Brain pericyte (primary cell): ENCODE measurements around the gene SMTNL2.
"Not testable (repeated sequence)": the region's sequence is repeated elsewhere in the genome, so short reads cannot be mapped to it uniquely, and the experiment has no call there.

Experiments used
- DNase-seq: peaks from one replicate; pipeline ENCODE4 v3.0.0-alpha.2; 2012; ENCODE audit warnings: low read depth, low spot score

SMTNL2 gene

DNA sequence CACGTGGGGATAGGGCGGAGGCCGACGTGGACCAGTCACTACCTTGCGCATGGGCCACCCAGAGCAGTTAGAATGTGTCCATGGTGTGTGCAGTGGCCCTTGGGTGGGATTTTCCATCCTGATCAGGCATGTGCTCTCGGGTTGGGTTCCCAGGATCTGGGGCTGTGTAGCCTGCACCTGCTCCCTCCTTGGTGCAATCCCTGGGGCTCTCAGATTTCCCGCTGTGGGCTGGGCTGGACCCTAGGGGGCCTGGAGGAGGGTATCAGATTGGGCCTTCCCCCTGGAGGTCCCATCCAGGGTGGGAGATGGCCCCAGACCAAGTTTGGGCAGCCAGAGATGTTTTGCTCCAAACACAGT lies 1.3 kb downstream of the SMTNL2 start:
- no peak for DNase-seq

DNA sequence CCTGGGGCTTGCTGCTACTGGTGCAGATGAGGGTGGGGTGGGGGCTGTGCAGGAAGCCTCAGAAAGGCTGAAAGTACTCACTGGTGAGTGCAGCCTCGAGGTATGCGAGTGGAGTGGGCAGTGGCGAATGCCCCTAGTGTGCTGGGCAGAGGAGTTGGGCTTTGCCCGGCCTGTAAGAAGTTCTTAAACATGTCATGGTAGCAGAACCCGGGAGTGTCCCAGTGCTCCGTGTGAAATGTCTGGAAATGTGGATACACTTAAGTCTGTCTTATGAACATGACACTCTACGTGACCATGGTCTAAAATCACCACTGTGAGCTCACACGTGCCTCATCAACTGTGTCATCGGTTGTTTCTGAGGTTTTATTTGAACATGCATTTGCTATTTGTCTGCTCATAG lies 1.7 kb downstream of the SMTNL2 start:
- no peak for DNase-seq

GRCh38 chr17:4587195-4587594 lies 2.9 kb downstream of the SMTNL2 start:
- no peak for DNase-seq

DNA sequence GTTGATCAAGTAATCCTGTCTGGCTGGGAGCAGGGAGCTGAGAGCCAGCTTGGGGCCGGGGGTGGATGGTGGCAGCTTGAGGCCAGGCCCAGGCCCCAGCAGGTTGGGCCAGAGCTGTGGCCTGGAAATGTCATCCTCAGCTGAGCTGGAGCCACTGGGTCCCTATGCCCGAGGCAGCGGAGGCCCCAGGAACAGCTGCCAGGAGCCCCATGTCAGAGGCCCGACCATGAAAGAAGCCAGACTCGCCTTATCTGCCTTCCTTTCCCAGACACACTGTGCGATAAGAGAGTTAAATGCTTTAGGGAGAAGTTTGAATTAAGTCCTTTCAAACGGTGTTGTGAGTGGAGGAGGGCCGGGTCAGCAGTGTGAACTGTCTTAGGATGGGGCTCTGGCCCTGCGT lies 3.5 kb downstream of the SMTNL2 start:
- DNase-seq, result no peak

DNA sequence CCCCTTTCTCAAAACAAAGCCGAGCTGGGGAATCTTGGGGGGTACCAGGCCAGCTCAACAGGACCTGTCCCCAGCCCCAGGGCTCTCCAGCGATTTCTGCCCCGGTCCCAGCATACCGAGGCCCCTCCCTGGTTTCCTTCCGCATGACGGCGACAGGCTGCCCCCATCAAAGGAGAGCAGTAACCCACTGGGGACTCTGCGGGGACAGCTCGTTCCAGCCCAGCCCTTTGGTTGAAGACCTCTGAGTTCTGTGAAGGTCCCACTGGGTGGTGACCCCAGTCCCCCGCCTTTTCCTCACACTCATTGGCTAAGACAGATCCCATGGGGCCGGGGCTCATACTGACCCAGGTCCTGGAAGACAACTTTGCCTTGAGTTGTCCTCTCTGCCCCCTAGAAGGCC lies 4.1 kb downstream of the SMTNL2 start:
- no peak for DNase-seq

DNA sequence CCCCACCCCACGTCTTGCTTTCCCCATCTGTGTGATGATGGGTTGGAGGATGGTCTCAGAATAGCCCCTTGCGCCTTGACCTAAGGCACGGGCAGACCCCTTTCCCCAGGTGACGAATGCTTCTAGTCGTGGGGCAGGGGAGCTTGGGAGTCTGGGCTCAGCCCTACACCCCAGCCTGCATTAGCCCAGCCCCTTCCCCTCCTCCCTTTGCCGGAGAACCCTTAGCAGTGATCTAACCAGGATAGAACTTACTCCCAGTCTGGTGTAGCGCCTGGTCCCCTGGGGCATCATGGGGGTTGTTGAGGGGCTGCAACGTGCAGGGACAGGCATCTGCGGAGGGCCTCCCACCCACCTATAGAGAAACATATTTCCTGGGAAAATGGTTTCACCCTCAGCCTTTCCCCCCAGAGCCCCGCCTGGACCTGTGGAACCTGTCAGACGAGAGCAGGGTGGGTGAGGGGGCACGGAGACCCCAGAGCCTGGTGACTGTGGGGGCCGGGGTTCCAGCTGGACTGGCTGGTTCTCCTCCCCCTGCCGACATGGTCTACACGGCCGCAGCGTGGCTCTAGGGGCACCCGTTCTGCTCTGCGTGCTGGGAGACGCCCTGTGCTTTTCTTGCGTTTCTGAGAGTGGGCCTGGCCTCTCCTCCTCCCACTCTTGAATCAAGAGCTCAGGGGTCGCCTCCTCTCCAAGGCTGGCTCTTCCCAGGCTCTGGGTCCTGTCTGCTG lies 4.7 kb downstream of the SMTNL2 start:
- no peak for DNase-seq

- DNase-seq, result not testable (repeated sequence)
These were observed 5.7 kb downstream of the SMTNL2 start for GRCh38 chr17:4590042-4590441.

- DNase-seq, result no peak
These were observed 6.7 kb downstream of the SMTNL2 start for GRCh38 chr17:4590981-4591453.

GRCh38 chr17:4591529-4591928 lies 7.2 kb downstream of the SMTNL2 start:
- no peak for DNase-seq

DNA sequence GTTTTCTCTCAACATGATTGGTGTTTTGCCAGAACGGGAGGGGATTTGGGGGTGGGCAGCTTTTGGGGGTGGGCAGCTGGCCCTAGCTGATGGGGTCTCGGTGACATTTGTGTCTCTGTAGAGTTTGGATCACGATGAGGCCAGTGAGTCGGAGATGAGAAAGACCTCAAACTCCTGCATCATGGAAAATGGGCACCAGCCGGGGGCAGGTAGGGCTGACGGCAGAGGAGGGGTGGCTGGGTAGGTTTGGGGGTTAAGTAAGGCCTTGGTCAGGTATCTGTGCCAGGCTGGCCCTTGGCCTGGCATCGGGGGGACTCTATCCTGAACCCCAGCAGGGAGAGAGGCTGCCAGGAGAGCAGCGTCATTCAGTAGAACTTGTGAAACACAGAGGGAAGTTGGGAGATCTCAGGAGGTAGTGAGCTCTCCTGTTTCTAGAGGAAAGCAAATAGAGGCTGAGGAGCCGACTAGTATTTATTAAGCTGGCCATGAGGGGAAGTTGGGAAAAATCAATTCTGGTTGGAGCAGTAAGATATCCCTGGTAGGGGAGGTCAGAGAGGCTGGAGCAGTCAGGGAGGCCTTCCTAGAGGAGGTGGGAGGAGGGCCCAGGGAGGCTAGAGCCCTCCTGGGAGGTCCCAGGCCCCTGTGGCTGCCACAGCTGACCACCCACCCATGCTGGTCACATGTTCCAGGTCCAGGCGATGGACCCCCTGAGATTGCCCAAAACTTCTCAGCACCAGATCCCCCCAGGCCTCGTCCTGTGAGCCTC lies 8.1 kb downstream of the SMTNL2 start:
- no peak for DNase-seq

DNA sequence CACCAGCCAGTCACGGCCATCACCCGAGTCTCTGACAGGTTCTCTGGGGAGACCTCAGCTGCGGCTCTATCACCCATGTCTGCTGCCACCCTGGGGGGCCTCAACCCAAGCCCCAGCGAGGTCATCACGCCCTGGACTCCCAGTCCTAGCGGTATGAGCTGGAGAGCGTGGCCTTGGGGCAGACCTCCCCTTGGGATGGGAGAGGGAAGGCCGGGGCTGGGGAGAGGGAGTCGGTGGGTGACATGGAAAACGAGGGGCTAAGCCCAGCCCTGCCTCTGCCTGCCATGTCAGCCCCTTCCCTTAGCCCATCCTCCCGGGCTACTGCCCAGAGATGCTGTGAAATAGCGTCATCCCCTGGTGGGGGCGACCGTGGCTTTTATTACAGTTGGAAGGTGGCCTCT lies 8.7 kb downstream of the SMTNL2 start:
- DNase-seq, result no peak

- DNase-seq, result no peak
These were observed 10.1 kb downstream of the SMTNL2 start for GRCh38 chr17:4594406-4594805.

- no peak for DNase-seq
These were observed 10.8 kb downstream of the SMTNL2 start for GRCh38 chr17:4594931-4595684.

GRCh38 chr17:4595685-4596342 lies 11.5 kb downstream of the SMTNL2 start:
- DNase-seq, result not testable (repeated sequence)

GRCh38 chr17:4596636-4597380 lies 12.5 kb downstream of the SMTNL2 start:
- DNase-seq, result no peak

DNA sequence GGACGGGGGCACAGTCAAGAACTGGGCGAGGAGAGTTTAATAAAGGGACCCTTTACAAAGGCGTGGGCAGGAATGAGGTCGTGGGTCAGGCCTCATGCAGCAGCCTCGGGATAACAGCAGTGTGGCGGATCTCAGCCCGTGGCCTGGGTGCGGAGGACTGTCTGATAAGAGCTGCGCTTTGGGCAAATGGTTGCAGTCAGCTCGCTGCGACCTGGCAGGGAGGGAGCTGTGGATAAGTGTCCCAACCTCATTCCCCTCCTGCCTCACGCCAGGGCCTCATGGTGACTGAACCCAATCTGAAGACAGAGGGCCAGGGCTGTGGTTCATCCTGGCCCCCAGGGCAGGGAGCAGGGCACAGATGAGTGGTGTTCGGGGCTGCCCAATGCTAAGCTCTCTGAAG lies 13.6 kb downstream of the SMTNL2 start:
- DNase-seq, result no peak

DNA sequence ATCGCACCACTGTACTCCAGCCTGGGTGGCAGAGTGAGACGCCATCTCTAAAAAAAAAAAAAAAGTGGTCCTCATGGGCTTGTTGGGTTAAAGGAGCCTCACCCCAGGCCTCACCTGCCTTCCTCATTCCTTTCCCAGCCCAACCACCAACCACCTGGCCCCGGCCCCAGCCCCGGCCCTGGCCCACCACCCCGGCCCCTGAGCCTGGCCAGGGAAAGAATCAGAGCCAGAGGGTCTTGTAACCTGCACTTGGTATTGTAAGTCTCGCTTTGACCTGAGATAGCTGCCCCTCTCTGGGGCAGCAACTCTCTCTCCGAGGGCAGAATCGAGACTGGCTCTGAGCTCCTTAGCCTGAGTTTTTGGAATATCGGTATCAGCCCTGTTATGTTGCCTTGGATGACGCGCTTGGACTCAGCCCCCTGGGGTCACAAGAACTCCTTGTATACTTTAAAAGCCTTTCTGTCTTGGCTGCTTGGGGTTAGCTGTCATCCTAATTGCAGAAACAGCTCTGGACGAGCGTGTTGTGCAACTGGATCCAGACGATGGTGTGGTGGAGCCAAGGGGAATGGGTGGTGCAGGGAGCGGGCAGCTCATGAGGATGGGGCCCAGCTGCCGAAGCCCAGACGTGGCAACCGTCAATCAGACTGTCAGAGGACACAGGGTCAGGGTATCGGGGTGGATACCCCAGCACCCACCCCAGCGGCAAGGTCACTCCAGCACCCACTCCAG lies 14.6 kb downstream of the SMTNL2 start:
- no peak for DNase-seq

- DNase-seq, result peak; percentile 94
These were observed 15.4 kb downstream of the SMTNL2 start for GRCh38 chr17:4599505-4600281.

DNA sequence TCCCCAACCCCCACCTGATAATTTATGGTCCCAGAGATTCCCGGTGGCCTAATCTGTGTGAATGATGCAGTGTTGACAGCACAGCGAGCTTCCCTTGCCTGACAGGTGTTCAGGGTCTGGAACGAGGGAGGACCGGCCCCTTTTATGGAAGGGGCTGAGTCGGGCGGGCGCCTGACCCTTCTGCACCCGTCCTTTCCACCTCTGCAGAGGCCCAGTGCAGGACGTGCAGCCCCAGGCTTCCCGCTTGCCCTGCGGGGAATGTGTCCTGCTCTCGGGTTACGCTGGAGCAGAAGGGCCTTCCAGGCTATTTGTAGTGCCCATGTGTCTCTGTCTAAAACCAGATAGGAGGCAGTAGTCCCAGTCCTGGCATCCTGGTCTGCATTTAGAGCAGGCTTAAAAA lies 16.2 kb downstream of the SMTNL2 start:
- no peak for DNase-seq

DNA sequence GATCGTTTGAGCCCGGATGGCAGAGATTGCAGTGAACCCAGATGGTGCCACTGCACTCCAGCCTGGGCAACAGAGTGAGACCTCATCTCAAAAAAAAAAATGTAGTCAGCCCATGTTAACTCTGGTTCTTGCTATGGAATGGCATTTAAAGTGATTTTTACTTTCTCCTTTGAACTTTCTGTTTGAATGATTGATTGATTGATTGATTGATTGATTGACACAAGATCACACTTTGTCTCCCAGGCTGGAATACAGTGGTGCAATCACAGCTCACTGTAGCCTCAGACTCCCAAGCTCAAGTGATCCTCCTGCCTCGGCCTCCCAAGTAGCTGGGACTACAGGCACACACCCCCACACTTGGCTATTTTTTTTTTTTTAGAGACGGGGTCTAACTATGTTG lies 17.0 kb downstream of the SMTNL2 start:
- DNase-seq, result no peak
